ENCODE measurements around the gene HIPK4.

HIPK4 gene

DNA sequence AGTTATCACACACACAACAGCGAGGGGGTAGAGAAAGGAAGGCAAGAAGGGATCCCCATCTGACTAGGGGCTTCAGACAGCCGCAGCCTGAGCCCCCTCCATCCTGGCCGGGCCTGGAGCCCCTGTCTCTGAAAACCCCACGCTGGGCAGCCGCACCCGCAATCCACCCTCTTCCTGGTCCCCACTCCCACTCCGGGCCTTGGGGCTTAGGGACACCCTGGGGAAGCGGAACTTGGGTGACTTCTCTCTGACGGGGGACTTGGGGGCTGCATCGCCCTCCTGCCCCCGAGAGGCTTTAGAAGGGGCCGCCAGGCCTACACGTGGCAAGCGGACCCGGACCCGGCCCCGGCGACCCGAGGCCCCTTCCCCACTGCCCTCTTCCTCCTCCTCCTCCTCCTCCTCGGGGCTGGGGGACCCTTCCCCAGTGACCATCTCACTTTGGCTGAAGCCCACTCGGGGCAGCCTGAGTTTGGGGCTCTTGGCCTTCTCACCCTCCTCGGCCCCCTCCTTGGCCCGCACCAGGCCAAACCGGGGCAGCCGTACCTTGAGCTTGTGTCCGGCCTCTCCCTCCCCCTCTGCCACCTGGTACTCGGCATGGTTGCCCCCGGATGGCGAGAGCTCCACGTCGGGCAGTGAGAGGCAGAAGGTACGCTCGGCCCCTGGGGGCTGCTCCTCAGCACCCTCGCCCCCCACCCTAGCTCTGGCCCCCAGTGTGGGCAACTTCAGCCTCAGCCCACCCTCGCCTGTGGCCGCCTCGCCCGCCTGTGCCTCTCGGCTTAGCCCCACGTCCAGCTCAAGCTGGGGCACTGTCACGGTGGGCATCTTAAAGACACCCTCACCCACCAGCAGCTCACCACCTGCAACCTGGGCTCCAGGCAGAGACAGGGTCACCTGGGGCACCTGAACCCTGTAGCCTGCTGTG is 4.2 kb upstream of the HIPK4 start:
- TF ChIP-seq ZNF274 (IDR thresholded peaks at IDR 0.05; ENCODE audit: low read depth, low read length): no peak
- no peak overlapping the region for H3K4me3 ChIP-seq (ENCODE audit: low read length)

DNA sequence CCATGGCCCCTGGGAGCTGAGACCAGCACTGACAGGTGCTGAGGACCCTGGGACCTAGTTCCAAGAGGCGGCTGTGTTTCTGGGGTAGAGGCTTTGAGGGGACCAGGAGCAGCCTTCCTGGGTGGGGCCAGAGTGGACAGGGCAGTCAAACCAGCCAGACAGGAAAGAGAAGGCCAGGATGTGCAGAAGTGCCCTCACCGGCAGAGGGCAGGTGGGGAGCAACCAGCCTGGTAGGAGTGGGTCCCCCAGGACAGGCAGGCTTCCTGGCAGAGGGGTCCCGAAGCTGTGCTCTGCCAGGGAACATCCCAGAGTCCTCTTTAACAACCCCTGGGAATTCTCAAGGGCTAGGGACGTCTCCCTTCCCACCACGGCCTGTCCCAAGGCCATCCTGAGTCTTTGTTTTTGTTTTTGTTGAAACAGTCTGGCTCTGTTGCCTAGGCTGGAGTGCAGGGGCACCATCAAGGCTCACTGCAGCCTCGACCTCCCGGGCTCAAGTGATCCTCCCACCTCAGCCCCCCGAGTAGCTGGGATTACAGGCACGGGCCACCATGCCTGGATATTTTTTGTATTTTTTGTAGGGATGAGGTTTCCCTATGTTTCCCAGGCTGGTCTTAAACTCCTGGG is 3.0 kb upstream of the HIPK4 start:
- no peak for TF ChIP-seq ZNF274 (IDR thresholded peaks at IDR 0.05; ENCODE audit: low read depth, low read length)
- H3K4me3 ChIP-seq (ENCODE audit: low read length): no peak overlapping the region

DNA sequence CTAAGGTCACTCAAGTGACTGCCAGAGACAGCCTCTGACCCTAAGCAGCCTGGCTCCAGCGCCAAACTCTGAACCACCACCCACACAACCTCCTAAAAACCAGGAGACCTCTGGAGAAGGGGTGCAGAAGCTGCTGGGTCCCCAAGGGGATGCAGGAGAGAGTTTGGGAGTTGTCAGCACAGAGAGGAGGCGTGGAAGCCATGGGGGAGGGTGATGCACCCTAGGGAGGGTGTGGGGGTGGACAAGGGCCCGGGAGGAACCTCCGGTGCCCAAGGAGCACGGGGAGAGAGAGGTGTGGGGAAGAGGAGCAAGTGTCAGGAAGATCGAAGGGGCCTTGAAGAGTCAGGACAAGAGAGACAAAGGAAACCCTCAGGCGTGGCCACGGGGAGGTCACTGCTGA is 2.1 kb upstream of the HIPK4 start:
- no peak overlapping the region for H3K4me3 ChIP-seq (ENCODE audit: low read length)
- no peak for TF ChIP-seq ZNF274 (IDR thresholded peaks at IDR 0.05; ENCODE audit: low read depth, low read length)

- no peak for TF ChIP-seq ZNF274 (IDR thresholded peaks at IDR 0.05; ENCODE audit: low read depth, low read length)
- H3K4me3 ChIP-seq (ENCODE audit: low read length): no peak overlapping the region
Observed at GRCh38 chr19:40389404-40390083, 437 bp downstream of the HIPK4 start.

- TF ChIP-seq ZNF274 (IDR thresholded peaks at IDR 0.05; ENCODE audit: low read depth, low read length): no peak
- no peak overlapping the region for H3K4me3 ChIP-seq (ENCODE audit: low read length)
Observed at GRCh38 chr19:40388481-40388880, 1.5 kb downstream of the HIPK4 start.

- no peak for TF ChIP-seq ZNF274 (IDR thresholded peaks at IDR 0.05; ENCODE audit: low read depth, low read length)
- H3K4me3 ChIP-seq (ENCODE audit: low read length): no peak overlapping the region
Observed at GRCh38 chr19:40387155-40387554, 2.8 kb downstream of the HIPK4 start.

DNA sequence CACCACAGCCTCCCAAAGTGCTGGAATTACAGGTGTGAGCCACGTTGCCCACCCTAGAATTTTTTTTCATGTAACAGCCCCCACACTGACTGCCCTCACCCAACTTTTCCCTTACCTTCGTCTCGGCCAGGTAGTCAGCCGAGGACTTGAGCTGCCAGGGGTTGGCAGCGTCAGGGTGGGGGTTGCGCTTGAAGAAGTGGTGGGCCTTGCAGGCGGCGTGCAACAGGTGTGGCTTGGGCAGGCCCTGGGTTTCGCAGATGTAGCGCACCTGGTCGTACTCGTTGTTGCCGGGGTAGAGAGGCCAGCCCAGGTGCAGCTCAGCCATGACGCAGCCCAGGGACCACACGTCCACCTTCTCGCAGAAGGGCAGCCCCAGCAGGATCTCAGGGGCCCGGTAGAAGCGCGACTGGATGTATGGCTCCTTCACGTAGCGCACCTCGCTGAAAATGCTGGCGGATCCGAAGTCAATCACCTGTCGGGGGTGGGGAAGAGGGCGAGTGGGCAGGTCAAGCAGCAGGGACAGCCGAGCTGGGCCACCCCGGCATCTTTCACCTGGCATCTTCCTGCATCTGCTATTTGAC is 6.2 kb downstream of the HIPK4 start:
- no peak overlapping the region for H3K4me3 ChIP-seq (ENCODE audit: low read length)
- no peak for TF ChIP-seq ZNF274 (IDR thresholded peaks at IDR 0.05; ENCODE audit: low read depth, low read length)

GRCh38 chr19:40381321-40381720 is 8.7 kb downstream of the HIPK4 start:
- H3K4me3 ChIP-seq (ENCODE audit: low read length): no peak overlapping the region
- TF ChIP-seq ZNF274 (IDR thresholded peaks at IDR 0.05; ENCODE audit: low read depth, low read length): no peak

- TF ChIP-seq ZNF274 (IDR thresholded peaks at IDR 0.05; ENCODE audit: low read depth, low read length): no peak
- H3K4me3 ChIP-seq (ENCODE audit: low read length): no peak overlapping the region
Observed at GRCh38 chr19:40380199-40381037, 9.6 kb downstream of the HIPK4 start.

DNA sequence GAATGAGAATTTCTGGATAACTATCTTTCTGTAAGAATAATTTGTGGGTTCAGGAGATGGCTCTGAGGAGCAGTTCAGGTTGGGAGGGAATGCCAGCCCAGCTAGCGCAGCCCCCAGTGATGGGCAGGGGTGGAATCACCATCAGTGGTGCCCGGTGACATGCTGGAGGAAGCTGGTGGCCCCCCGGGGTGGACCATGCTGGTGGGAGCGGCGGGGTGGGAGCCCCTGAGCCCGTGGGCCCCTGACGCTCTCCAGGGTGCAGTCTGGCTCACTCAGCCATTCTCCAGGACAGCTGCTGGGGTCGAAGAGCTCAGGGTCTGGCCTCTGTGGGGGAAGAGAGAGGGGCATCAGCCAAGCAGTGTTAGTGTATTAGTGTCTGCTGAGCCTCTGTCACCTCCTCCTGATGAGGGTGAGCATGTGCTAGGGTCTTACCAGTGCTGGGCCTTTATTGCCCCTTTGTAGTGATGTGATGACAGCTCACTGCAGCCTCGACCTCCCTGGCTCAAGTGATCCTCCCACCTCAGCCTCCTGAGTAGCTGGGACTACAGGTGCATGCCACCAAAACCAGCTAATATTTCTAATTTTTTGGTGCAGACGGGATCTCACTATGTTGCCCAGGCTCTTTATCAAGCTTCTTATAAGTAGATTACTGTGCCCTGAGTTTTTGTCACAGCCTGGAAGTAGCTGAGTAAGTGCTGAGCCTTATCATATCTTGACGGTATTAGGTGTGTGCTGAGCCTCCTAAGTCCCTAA is 10.4 kb downstream of the HIPK4 start:
- no peak overlapping the region for H3K4me3 ChIP-seq (ENCODE audit: low read length)
- TF ChIP-seq ZNF274 (IDR thresholded peaks at IDR 0.05; ENCODE audit: low read depth, low read length): no peak

GRCh38 chr19:40378509-40378908 is 11.5 kb downstream of the HIPK4 start:
- no peak for TF ChIP-seq ZNF274 (IDR thresholded peaks at IDR 0.05; ENCODE audit: low read depth, low read length)
- H3K4me3 ChIP-seq (ENCODE audit: low read length): no peak overlapping the region

DNA sequence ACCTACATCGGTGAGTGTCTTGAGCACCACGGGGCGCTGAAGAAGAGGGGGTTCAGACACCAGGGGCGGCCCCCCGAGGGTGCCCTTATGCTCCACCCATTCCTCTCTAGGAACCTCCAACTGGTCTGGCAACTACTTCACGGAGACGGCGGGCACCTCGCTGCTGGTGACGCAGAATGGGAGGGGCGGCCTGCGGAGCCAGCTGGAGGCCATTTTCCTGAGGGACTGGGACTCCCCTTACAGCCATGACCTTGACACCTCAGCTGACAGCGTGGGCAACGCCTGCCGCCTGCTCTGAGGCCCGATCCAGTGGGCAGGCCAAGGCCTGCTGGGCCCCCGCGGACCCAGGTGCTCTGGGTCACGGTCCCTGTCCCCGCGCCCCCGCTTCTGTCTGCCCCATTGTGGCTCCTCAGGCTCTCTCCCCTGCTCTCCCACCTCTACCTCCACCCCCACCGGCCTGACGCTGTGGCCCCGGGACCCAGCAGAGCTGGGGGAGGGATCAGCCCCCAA is 12.1 kb downstream of the HIPK4 start:
- no peak overlapping the region for H3K4me3 ChIP-seq (ENCODE audit: low read length)
- no peak for TF ChIP-seq ZNF274 (IDR thresholded peaks at IDR 0.05; ENCODE audit: low read depth, low read length)

Measured in GM08714 (cell line).